Astrocyte (in vitro differentiated cells and primary cell): ENCODE data around the gene AP1B1. TPM values are rescaled to one million over a fixed set of nuclear protein-coding genes. Genes with fewer than 3 reads are reported as not detected.
"Not testable (repeated sequence)": the region's sequence is repeated elsewhere in the genome, so short reads cannot be mapped to it uniquely, and the experiment has no call there.

Experiments
- DNase-seq: peaks from one replicate; pipeline ENCODE4 v3.0.0-alpha.2; 2010; ENCODE audit warnings: low read depth
- FAIRE-seq: peaks from 2 replicates; lab custom pipeline; 2011; peaks lifted over from hg19 to GRCh38; lab: Jason Lieb, UNC
- H2AFZ ChIP-seq: 2 replicates; pipeline ENCODE4 v1.6.0; 2012; ENCODE audit warnings: low read depth, low read length, inconsistent platforms
- H3K27ac ChIP-seq: 2 replicates; pipeline ENCODE4 v1.5.1; 2011; ENCODE audit warnings: low read depth, low read length, inconsistent platforms
- H3K27me3 ChIP-seq: 2 replicates; pipeline ENCODE4 v1.6.0; 2011; ENCODE audit warnings: low read length, inconsistent platforms; ENCODE audit not compliant: insufficient read depth
- H3K36me3 ChIP-seq: 2 replicates; pipeline ENCODE4 v1.5.1; 2011; ENCODE audit warnings: low read length, inconsistent platforms; ENCODE audit not compliant: insufficient read depth
- H3K4me1 ChIP-seq: 2 replicates; pipeline ENCODE4 v1.5.1; 2011; ENCODE audit warnings: low read length, inconsistent platforms; ENCODE audit not compliant: insufficient read depth
- H3K4me2 ChIP-seq: 2 replicates; pipeline ENCODE4 v1.6.0; 2012; ENCODE audit warnings: low read length, inconsistent platforms
- H3K4me3 ChIP-seq: 2 replicates; pipeline ENCODE4 v1.5.1; 2011; ENCODE audit warnings: low read depth, mild to moderate bottlenecking, low read length, inconsistent platforms; ENCODE audit not compliant: insufficient read depth
- H3K79me2 ChIP-seq: 2 replicates; pipeline ENCODE4 v1.6.0; 2012; ENCODE audit warnings: mild to moderate bottlenecking, low read length, inconsistent platforms; ENCODE audit not compliant: insufficient read depth
- H3K9ac ChIP-seq: 2 replicates; pipeline ENCODE4 v1.6.0; 2012; ENCODE audit warnings: mild to moderate bottlenecking, low read length, inconsistent platforms
- H3K9me3 ChIP-seq: 2 replicates; pipeline ENCODE4 v1.5.1; 2012; ENCODE audit warnings: low read depth, mild to moderate bottlenecking, low read length, inconsistent platforms; ENCODE audit not compliant: insufficient read depth
- H4K20me1 ChIP-seq: 2 replicates; pipeline ENCODE4 v1.6.0; 2012; ENCODE audit warnings: low read length, inconsistent platforms; ENCODE audit not compliant: insufficient read depth
- H3K27ac Mint-ChIP-seq: one replicate; pipeline ENCODE4 v1.8.0; 2021; ENCODE audit warnings: mild to moderate bottlenecking, mixed read lengths; ENCODE audit not compliant: unreplicated experiment
- H3K27me3 Mint-ChIP-seq: one replicate; pipeline ENCODE4 v1.8.0; 2021; ENCODE audit warnings: low read depth, mixed read lengths; ENCODE audit not compliant: unreplicated experiment
- H3K36me3 Mint-ChIP-seq: one replicate; pipeline ENCODE4 v1.8.0; 2021; ENCODE audit warnings: low read depth, mixed read lengths; ENCODE audit not compliant: unreplicated experiment
- H3K4me1 Mint-ChIP-seq: one replicate; pipeline ENCODE4 v1.8.0; 2021; ENCODE audit warnings: low read depth, mixed read lengths; ENCODE audit not compliant: unreplicated experiment
- H3K4me3 Mint-ChIP-seq: one replicate; pipeline ENCODE4 v1.8.0; 2021; ENCODE audit warnings: mild to moderate bottlenecking, moderate library complexity, mixed read lengths; ENCODE audit not compliant: unreplicated experiment
- H3K9me3 Mint-ChIP-seq: one replicate; pipeline ENCODE4 v1.8.0; 2021; ENCODE audit warnings: mild to moderate bottlenecking, mixed read lengths; ENCODE audit not compliant: unreplicated experiment
- CTCF ChIP-seq: IDR thresholded peaks from 2 replicates; pipeline ENCODE4 v1.5.1; 2011; ENCODE audit warnings: low read depth, mild to moderate bottlenecking, inconsistent platforms, low read length, moderate library complexity; ENCODE audit not compliant: insufficient read depth
- EZH2 ChIP-seq: IDR thresholded peaks from 2 replicates; pipeline ENCODE4 v1.6.1; 2012; ENCODE audit warnings: mild to moderate bottlenecking, low read length, inconsistent platforms; ENCODE audit not compliant: insufficient read depth
- total RNA-seq: library from RNA; stranded (reverse); gene quantifications from 2 replicates; pipeline ENCODE4 v1.2.1, GENCODE V29; 2021

The AP1B1 gene
- total RNA-seq, 1 donor from 2014 or later: 69.5 TPM

- H3K27me3 ChIP-seq: no peaks in the 10 kb centered on the region
- no peak overlapping the region for H3K9ac ChIP-seq
- TF ChIP-seq EZH2 (no peak), CTCF (no peak)
- H2AFZ ChIP-seq: no peak overlapping the region
- FAIRE-seq (no peak), DNase-seq (no peak)
- Mint-ChIP-seq H3K4me3 (no peak overlapping the region), H3K4me1 (peaks cover 24% of the 10 kb centered on the region), H3K27ac (peak overlapping the region; percentile 41), H3K9me3 (no peaks in the 10 kb centered on the region), H3K36me3 (peaks cover 2% of the 10 kb centered on the region), H3K27me3 (no peaks in the 10 kb centered on the region)
- H3K4me2 ChIP-seq: no peak overlapping the region
- peaks cover 3% of the 10 kb centered on the region for H3K36me3 ChIP-seq
- H3K4me3 ChIP-seq: no peak overlapping the region
- no peaks in the 10 kb centered on the region for H3K9me3 ChIP-seq
- H3K79me2 ChIP-seq: peaks cover 36% of the 10 kb centered on the region
- H3K27ac ChIP-seq: no peak overlapping the region
- H3K4me1 ChIP-seq: peaks cover 11% of the 10 kb centered on the region
- H4K20me1 ChIP-seq: peaks cover 28% of the 10 kb centered on the region
Measured at GRCh38 chr22:29370537-29370936, 17.8 kb downstream of the AP1B1 start.

- Histone ChIP-seq H3K36me3 (peaks cover 3% of the 10 kb centered on the region), H3K4me3 (no peak overlapping the region), H3K4me2 (peak overlapping the region; percentile 70), H3K27me3 (no peaks in the 10 kb centered on the region), H3K9me3 (no peaks in the 10 kb centered on the region), H3K4me1 (peaks cover 11% of the 10 kb centered on the region), H3K27ac (peak overlapping the region; percentile 12), H3K9ac (peak overlapping the region; percentile 49), H2AFZ (peak overlapping the region; percentile 51), H3K79me2 (peaks cover 29% of the 10 kb centered on the region), H4K20me1 (peaks cover 20% of the 10 kb centered on the region)
- H3K9me3 Mint-ChIP-seq: no peaks in the 10 kb centered on the region
- no peaks in the 10 kb centered on the region for H3K36me3 Mint-ChIP-seq
- peak; percentile 63 for FAIRE-seq
- peak overlapping the region; percentile 69 for H3K27ac Mint-ChIP-seq
- TF ChIP-seq CTCF: no peak
- no peak for TF ChIP-seq EZH2
- no peaks in the 10 kb centered on the region for H3K27me3 Mint-ChIP-seq
- peak; percentile 80 for DNase-seq
- H3K4me1 Mint-ChIP-seq: peaks cover 21% of the 10 kb centered on the region
- no peak overlapping the region for H3K4me3 Mint-ChIP-seq
Measured at GRCh38 chr22:29369460-29369859, 18.9 kb downstream of the AP1B1 start.

- H3K4me3 Mint-ChIP-seq: no peak overlapping the region
- H3K4me3 ChIP-seq: no peak overlapping the region
- no peaks in the 10 kb centered on the region for H3K9me3 ChIP-seq
- no peaks in the 10 kb centered on the region for H3K9me3 Mint-ChIP-seq
- TF ChIP-seq CTCF (peak; percentile 55), EZH2 (no peak)
- H3K9ac ChIP-seq: no peak overlapping the region
- H3K36me3 ChIP-seq: peaks cover 14% of the 10 kb centered on the region
- no peaks in the 10 kb centered on the region for H3K79me2 ChIP-seq
- no peaks in the 10 kb centered on the region for H3K27me3 ChIP-seq
- peaks cover 13% of the 10 kb centered on the region for H3K36me3 Mint-ChIP-seq
- H2AFZ ChIP-seq: no peak overlapping the region
- no peak overlapping the region for H3K27ac Mint-ChIP-seq
- peaks cover 21% of the 10 kb centered on the region for H4K20me1 ChIP-seq
- no peaks in the 10 kb centered on the region for H3K4me1 ChIP-seq
- DNase-seq: peak; percentile 32
- no peak overlapping the region for H3K27ac ChIP-seq
- H3K4me2 ChIP-seq: no peak overlapping the region
- FAIRE-seq: no peak
- H3K27me3 Mint-ChIP-seq: no peaks in the 10 kb centered on the region
- H3K4me1 Mint-ChIP-seq: no peaks in the 10 kb centered on the region
Measured at GRCh38 chr22:29359469-29359868, 28.9 kb downstream of the AP1B1 start.

GRCh38 chr22:29357193-29357890, 31.0 kb downstream of the AP1B1 start:
- not testable (repeated sequence) for H3K27ac ChIP-seq, H3K9ac ChIP-seq, H3K27me3 Mint-ChIP-seq, FAIRE-seq, H2AFZ ChIP-seq, H3K27me3 ChIP-seq, H3K27ac Mint-ChIP-seq, H3K4me3 Mint-ChIP-seq, DNase-seq, H3K4me2 ChIP-seq, H3K79me2 ChIP-seq, H3K4me1 Mint-ChIP-seq, H3K4me1 ChIP-seq, H3K9me3 ChIP-seq, H3K9me3 Mint-ChIP-seq, H3K4me3 ChIP-seq
- H3K36me3 Mint-ChIP-seq: peaks cover 19% of the 10 kb centered on the region
- Histone ChIP-seq H4K20me1 (peaks cover 21% of the 10 kb centered on the region), H3K36me3 (peaks cover 22% of the 10 kb centered on the region)
